ENCODE results near the gene AHCYL2.
"Not testable (repeated sequence)": the region's sequence is repeated elsewhere in the genome, so short reads cannot be mapped to it uniquely, and the experiment has no call there.

The AHCYL2 gene

DNA sequence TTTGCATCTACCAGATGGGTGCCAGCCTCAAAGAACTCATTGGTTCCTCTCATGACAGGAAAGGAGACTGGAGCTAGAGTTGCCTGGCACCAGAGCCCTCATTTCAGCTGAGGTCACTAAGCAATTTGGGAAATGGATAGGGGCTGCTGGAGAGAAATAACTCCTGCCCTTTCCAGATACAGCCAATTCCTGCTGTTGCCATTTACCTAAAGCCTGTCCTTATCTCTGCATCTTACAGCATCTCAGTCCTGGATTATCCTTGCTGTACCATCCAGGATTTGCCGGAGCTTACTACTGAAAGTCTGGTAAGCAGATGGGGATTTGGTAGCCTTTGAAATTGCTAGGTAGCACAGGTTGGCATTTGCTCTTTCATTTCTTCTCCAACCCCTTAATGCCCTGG, 245.6 kb downstream of the AHCYL2 start:
- DNase-seq (ENCODE audit: low read depth): no peak
- no peak overlapping the region for H3K4me3 ChIP-seq (ENCODE audit: low read depth, low read length)
- in situ Hi-C loops (cut with HindIII; ENCODE audit: low sequenced_read_pairs): no loop called here
- TF ChIP-seq, protein P1, sequence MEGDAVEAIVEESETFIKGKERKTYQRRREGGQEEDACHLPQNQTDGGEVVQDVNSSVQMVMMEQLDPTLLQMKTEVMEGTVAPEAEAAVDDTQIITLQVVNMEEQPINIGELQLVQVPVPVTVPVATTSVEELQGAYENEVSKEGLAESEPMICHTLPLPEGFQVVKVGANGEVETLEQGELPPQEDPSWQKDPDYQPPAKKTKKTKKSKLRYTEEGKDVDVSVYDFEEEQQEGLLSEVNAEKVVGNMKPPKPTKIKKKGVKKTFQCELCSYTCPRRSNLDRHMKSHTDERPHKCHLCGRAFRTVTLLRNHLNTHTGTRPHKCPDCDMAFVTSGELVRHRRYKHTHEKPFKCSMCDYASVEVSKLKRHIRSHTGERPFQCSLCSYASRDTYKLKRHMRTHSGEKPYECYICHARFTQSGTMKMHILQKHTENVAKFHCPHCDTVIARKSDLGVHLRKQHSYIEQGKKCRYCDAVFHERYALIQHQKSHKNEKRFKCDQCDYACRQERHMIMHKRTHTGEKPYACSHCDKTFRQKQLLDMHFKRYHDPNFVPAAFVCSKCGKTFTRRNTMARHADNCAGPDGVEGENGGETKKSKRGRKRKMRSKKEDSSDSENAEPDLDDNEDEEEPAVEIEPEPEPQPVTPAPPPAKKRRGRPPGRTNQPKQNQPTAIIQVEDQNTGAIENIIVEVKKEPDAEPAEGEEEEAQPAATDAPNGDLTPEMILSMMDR (IDR thresholded peaks at IDR 0.05; ENCODE audit: low read depth, low read length, missing control alignments): no peak

DNA sequence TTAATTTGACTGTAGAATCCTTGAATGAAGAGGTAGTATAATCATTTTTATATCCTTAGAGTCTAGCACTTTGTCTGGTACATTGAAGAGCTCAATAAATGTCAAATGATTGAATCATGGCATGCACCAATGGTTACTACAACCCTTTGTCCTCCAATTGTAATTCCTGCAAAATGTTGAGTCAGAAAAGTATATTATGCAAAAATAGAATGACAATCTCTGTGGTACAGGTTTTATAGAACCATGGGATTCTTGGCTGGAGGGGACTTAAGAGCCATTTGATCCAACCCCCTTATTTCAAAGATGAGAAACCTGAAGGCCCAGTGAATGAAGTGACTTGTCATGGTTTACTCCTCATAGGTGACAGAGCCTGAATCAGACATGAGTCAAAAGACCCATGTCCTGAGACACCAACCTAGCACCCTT, 246.6 kb downstream of the AHCYL2 start:
- in situ Hi-C loops (cut with HindIII; ENCODE audit: low sequenced_read_pairs): no loop called here
- TF ChIP-seq, protein P1 (IDR thresholded peaks at IDR 0.05; ENCODE audit: low read depth, low read length, missing control alignments): no peak
- H3K4me3 ChIP-seq (ENCODE audit: low read depth, low read length): no peak overlapping the region
- no peak for DNase-seq (ENCODE audit: low read depth)

GRCh38 chr7:129475931-129476330, 251.1 kb downstream of the AHCYL2 start:
- in situ Hi-C loops (cut with HindIII; ENCODE audit: low sequenced_read_pairs); H3K4me3 ChIP-seq (ENCODE audit: low read depth, low read length); DNase-seq (ENCODE audit: low read depth): not testable (repeated sequence)

DNA sequence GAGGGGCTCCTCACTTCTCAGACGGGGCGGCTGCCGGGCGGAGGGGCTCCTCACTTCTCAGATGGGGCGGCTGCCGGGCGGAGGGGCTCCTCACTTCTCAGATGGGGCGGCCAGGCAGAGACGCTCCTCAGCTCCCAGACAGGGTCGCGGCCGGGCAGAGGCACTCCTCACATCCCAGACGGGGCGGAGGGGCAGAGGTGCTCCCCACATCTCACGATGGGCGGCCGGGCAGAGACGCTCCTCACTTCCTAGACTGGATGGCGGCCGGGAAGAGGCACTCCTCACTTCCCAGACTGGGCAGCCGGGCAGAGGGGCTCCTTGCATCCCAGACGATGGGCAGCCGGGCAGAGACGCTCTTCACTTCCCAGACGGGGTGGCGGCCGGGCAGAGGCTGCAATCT, 251.6 kb downstream of the AHCYL2 start:
- H3K4me3 ChIP-seq (ENCODE audit: low read depth, low read length); in situ Hi-C loops (cut with HindIII; ENCODE audit: low sequenced_read_pairs); DNase-seq (ENCODE audit: low read depth): not testable (repeated sequence)

Measured in astrocyte of the cerebellum (primary cell).